ENCODE measurements around the gene BEND7. TPM values are rescaled to one million over a fixed set of nuclear protein-coding genes. Genes with fewer than 3 reads are reported as not detected.

BEND7 gene
- total RNA-seq, 1 experiment from 2014 or later = 12.8 TPM

GRCh38 chr10:13515467-13515866 is 13.3 kb downstream of the BEND7 start (continued):
- TF ChIP-seq ZNF425 (CRISPR knock-in tag; conservative IDR thresholded peaks at IDR 0.05) (no peak), ATF1 (CRISPR knock-in tag; IDR thresholded peaks at IDR 0.05) (no peak), ATF2 (CRISPR knock-in tag; IDR thresholded peaks at IDR 0.05; ENCODE audit: borderline replicate concordance, low read depth) (no peak), CDX4 (CRISPR knock-in tag; IDR thresholded peaks at IDR 0.05; ENCODE audit: borderline replicate concordance) (no peak)

- ATAC-seq (no peak), DNase-seq (ENCODE audit: low spot score) (no peak)
- H3K36me3 Mint-ChIP-seq = peaks cover 4% of the 10 kb centered on the region; the same call in 1 of the 2 replicates
- POLR2A ChIA-PET = no interaction called here
- H3K27ac Mint-ChIP-seq = no peak overlapping the region
- no peak overlapping the region for H3K4me3 Mint-ChIP-seq
- H3K9me3 Mint-ChIP-seq = no peaks in the 10 kb centered on the region
- TF ChIP-seq USF1 (CRISPR knock-in tag; IDR thresholded peaks at IDR 0.05) (no peak), IRF1 (CRISPR knock-in tag; IDR thresholded peaks at IDR 0.05) (no peak), CREM (CRISPR knock-in tag; IDR thresholded peaks at IDR 0.05) (no peak), ZBTB21 (CRISPR knock-in tag; IDR thresholded peaks at IDR 0.05; ENCODE audit: borderline replicate concordance) (no peak), NR1H2 (CRISPR knock-in tag; IDR thresholded peaks at IDR 0.05) (no peak), JAZF1 (CRISPR knock-in tag; IDR thresholded peaks at IDR 0.05) (no peak), RORB (CRISPR knock-in tag; IDR thresholded peaks at IDR 0.05) (no peak), ZNF121 (CRISPR knock-in tag; IDR thresholded peaks at IDR 0.05) (no peak), ZBTB43 (CRISPR knock-in tag; IDR thresholded peaks at IDR 0.05) (no peak), ZNF512 (CRISPR knock-in tag; IDR thresholded peaks at IDR 0.05; ENCODE audit: borderline replicate concordance) (no peak), ELF4 (CRISPR knock-in tag; IDR thresholded peaks at IDR 0.05; ENCODE audit: low read depth) (no peak), ATF3 (CRISPR knock-in tag; conservative IDR thresholded peaks at IDR 0.05) (no peak), PRDM15 (CRISPR knock-in tag; IDR thresholded peaks at IDR 0.05) (no peak), ZNF219 (CRISPR knock-in tag; IDR thresholded peaks at IDR 0.05; ENCODE audit: borderline replicate concordance) (no peak), JUN (CRISPR knock-in tag; IDR thresholded peaks at IDR 0.05) (no peak), ZNF232 (CRISPR knock-in tag; IDR thresholded peaks at IDR 0.05) (no peak)
- CTCF ChIA-PET = no interaction called here
- 0 out of 2 replicates have a peak, but pooled peaks cover 4% of the 10 kb centered on the region for H3K4me1 Mint-ChIP-seq
- H3K27me3 Mint-ChIP-seq (ENCODE audit: low read depth) = no peaks in the 10 kb centered on the region
These were observed 14.5 kb downstream of the BEND7 start for GRCh38 chr10:13514296-13514695.

All from WTC11 (cell line).